ENCODE measurements around the gene CABP2. TPM values are rescaled to one million over a fixed set of nuclear protein-coding genes. Genes with fewer than 3 reads are reported as not detected.

CABP2 gene
- total RNA-seq, 4 donors from 2014 or later = not detected

GRCh38 chr11:67538823-67539505 lies 15.7 kb upstream of the CABP2 start:
- no peak overlapping the region for H3K27ac ChIP-seq
- H3K36me3 ChIP-seq = no peaks in the 10 kb centered on the region
- DNase-seq (ENCODE audit: low spot score in 2 of 2) = no peak
- TF ChIP-seq POLR2A (IDR thresholded peaks at IDR 0.05) (no peak), CTCF (IDR thresholded peaks at IDR 0.05) (no peak)
- no peak overlapping the region for H3K4me3 ChIP-seq
- H3K27me3 ChIP-seq = no peaks in the 10 kb centered on the region
- 79 to 84% methylated on average over 9 to 10 of the region's 10 CpGs for WGBS, 2 donors
- peaks cover 0 to 7% (median 0%) of the 10 kb centered on the region in 4 donors for H3K9me3 ChIP-seq
- H3K4me1 ChIP-seq = no peaks in the 10 kb centered on the region

GRCh38 chr11:67538306-67538705 lies 15.1 kb upstream of the CABP2 start:
- WGBS, 2 donors = 48 to 57% methylated on average over 6 of the region's 6 CpGs
- H3K27ac ChIP-seq = no peak overlapping the region
- no peaks in the 10 kb centered on the region for H3K4me1 ChIP-seq
- H3K27me3 ChIP-seq = no peaks in the 10 kb centered on the region
- TF ChIP-seq EP300 (IDR thresholded peaks at IDR 0.05) = no peak
- TF ChIP-seq CTCF (IDR thresholded peaks at IDR 0.05) = no peak
- no peak for TF ChIP-seq POLR2A (IDR thresholded peaks at IDR 0.05)
- H3K9me3 ChIP-seq = peaks cover 0 to 14% (median 0%) of the 10 kb centered on the region in 4 donors
- no peaks in the 10 kb centered on the region for H3K36me3 ChIP-seq
- DNase-seq (ENCODE audit: low spot score in 2 of 2) = no peak
- no peak overlapping the region for H3K4me3 ChIP-seq

- no peak for TF ChIP-seq POLR2A (IDR thresholded peaks at IDR 0.05)
- no peak for TF ChIP-seq CTCF (IDR thresholded peaks at IDR 0.05)
- TF ChIP-seq EP300 (IDR thresholded peaks at IDR 0.05) = no peak
- H3K27me3 ChIP-seq = no peaks in the 10 kb centered on the region
- peaks cover 0 to 15% (median 0%) of the 10 kb centered on the region in 4 donors for H3K9me3 ChIP-seq
- no peak overlapping the region for H3K4me3 ChIP-seq
- no peaks in the 10 kb centered on the region for H3K36me3 ChIP-seq
- no peak overlapping the region for H3K27ac ChIP-seq
- H3K4me1 ChIP-seq = no peaks in the 10 kb centered on the region
- DNase-seq (ENCODE audit: low spot score in 2 of 2) = no peak
- WGBS, 2 donors = 71 to 82% methylated on average over 1 of the region's 1 CpG
Observed at GRCh38 chr11:67535561-67535960, 12.3 kb upstream of the CABP2 start.

DNA sequence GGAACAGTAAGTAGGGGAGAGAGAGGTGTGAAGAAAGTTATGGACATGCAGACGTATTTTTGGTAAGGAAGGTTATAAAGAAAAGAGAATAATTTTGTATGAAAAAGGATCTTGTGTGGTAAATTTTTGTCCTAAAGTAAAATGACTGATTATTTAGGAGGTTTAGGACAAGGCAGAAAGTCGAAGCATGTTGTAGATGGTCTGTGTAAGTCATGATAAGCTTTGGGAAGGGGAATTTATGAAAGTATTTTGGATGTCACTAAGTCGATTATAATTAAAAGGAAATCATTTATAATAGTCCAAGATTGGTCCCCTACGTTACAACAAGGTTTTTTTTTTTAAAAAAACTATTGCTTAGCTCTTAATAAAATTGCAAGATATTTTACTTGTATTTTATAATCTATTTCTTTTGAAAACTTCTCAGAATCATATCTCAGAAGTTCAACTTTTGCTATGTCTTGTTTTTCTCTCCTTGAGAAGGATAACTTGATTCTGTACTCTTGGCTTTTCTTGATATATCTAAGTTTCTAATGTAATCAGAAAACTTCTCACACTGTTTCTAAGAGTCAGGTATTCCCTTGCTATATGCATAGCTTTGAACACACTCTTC lies 10.9 kb upstream of the CABP2 start:
- Histone ChIP-seq H3K27ac (no peak overlapping the region), H3K36me3 (no peaks in the 10 kb centered on the region), H3K4me3 (no peak overlapping the region), H3K4me1 (no peaks in the 10 kb centered on the region), H3K9me3 (peaks cover 0 to 15% (median 0%) of the 10 kb centered on the region in 4 donors), H3K27me3 (peaks cover 0 to 4% of the 10 kb centered on the region in 2 donors)
- WGBS, 2 donors = 28 to 31% methylated on average over 4 of the region's 4 CpGs
- no peak for TF ChIP-seq EP300 (IDR thresholded peaks at IDR 0.05)
- TF ChIP-seq POLR2A (IDR thresholded peaks at IDR 0.05) = no peak
- no peak for TF ChIP-seq CTCF (IDR thresholded peaks at IDR 0.05)
- DNase-seq (ENCODE audit: low spot score in 2 of 2) = no peak

- Histone ChIP-seq H3K36me3 (no peaks in the 10 kb centered on the region), H3K9me3 (peaks cover 0 to 15% (median 0%) of the 10 kb centered on the region in 4 donors), H3K27me3 (peaks cover 0 to 7% of the 10 kb centered on the region in 2 donors), H3K4me3 (no peak overlapping the region), H3K4me1 (no peaks in the 10 kb centered on the region), H3K27ac (no peak overlapping the region)
- no peak for DNase-seq (ENCODE audit: low spot score in 2 of 2)
- TF ChIP-seq POLR2A (IDR thresholded peaks at IDR 0.05) (no peak), EP300 (IDR thresholded peaks at IDR 0.05) (no peak)
- WGBS, 2 donors = 84 to 93% methylated on average over 2 of the region's 2 CpGs
Observed at GRCh38 chr11:67532889-67533288, 9.6 kb upstream of the CABP2 start.

All from tibial nerve (tissue), 4 donors.